UCSD-AML1 (cell line): ENCODE results near the gene EEF1E1.

ENCODE experiments used
- DNase-seq: peaks from one replicate; lab custom pipeline; 2025; ENCODE audit not compliant: unreplicated experiment; lab: John Stamatoyannopoulos, UW

EEF1E1 gene

DNA sequence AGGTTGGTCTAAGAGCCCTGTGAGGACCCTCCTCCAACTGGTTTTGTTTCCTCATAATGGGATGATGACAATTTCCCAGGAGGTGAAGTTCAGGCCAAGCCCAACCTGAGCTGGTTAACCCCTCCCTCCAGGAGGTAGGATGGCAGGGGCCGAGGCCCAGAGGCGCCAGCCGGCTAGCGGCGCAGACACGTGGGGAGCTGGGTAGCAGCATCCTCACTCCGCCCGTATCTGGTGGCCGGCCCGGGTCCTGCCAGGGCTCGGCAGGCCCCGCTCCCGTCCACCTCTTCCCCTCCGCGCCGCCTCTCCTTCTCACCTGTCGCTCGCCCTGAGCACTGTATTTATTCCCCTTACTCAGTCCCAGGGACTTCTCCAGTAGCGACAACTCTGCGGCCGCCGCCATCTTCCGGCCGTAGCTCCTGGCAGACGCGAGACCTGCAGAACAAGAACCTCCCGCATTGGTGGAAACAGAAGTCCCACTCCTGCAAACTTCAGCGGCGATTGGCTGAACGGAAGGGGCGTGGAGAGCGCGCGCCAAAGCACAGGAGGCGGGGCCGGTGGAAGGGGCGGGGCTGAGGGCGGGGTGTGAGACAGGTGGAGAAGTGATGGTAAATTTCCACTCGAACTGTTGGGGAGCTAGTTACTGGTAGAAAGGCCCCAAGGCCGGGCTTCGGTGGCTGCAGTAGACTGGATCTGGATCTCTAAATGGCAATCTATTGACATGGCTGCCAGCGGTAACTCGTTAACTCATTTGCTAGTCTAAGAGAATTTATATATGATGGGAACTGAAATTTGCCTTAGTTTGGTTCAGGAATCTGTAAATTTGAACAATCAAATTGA is at the start of gene EEF1E1:
EEF1E1 (minus strand) TSS at position 427 of the 837 bp plus-strand sequence; CDS start at position 400, 27 bp downstream.
- peak; percentile 90 for DNase-seq

DNA sequence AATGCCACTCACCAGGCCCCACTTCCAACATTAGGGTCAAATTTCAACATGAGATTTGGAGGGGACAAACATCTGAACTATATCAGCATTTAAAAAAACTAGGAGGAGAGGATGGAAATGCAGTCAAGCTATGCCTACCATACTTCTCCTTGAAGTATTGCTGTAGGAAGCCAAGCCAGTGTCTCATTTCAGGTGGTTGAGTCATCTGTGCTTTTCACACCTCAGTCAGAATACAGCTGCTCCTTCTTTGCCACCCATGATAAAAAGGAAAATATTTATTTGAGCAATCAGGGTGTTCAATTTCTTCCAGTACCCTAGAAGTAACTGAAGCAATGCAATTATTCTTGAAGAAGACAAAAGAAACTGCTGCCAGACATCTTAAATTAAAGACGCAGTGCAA is 47.0 kb upstream of the EEF1E1 start:
- DNase-seq = no peak

DNA sequence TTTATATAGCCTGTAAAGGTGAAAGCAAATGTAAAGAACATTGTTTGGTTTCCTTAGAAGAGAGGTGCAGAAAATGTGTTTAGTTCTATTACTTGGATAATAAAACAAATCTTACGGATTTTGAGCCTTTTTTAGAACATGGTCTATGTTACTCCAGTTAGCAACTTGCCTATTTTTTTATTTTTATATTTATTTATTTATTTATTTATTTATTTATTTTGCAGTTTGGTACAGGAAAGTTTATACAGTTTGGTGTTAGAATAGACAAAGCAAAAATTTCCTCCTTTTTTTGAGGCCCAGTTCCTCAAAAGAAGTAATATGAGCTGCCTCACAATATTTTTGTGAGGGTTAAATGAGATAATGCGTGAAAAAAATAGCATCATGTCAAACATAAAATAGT is 41.6 kb upstream of the EEF1E1 start:
- DNase-seq = no peak

DNA sequence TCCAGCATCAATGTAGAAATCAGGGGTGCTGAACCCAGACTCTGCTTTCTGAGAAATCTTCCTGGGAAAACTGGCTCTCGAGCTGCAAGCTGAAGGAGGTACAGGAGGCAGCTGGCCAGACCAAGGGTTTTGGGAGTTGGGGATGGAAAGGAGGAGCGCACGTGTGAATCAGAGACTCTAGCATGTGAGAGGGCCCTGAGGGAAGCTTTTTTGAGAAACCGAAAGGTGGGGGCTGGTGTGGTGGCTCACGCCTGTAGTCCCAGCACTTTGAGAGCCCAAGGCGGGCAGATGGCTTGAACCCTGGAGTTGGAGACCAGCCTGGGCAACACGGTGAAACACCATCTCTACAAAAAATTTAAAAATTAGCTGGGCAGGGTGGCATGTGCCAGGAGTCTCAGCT is 37.1 kb upstream of the EEF1E1 start:
- DNase-seq = no peak

DNA sequence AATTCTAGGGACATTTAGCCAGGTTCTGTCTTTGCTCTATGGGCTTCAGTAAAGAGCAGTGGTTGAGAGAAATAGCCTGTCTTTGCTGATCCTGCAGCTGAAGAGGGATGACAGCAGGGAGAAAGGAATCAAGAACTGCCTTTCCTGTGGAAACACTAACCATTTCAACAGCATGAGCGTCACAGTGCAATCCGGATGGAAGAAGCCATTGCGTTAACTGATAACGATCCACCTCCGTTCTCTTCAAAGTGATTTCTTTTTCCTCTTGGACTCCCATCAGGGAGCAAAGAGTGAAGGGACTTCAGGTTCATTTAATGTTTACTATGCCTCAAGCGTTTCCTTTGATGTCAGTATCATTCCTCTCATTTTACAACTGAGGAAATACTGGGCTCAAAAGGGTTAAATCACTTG is 35.2 kb upstream of the EEF1E1 start:
- no peak for DNase-seq

DNA sequence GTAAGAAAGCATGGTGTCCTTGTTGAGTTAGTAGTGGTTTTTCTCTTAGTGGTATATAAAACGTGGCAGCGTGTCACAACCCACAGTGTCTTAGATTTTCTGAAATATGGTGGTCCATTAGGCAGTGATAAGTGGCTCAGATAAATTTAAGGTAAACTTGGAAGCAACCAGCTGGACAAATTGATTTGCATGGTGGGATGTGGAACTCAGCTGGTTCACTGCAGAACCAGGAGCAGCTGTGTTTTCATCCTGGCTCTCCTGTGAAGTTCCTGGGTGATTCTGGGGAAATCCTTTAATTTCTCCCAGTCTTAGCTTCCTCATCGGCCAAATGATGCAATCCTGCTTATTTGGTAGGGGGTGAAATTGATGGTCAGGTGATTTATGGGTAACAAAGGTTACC is 32.9 kb upstream of the EEF1E1 start:
- DNase-seq = no peak

DNA sequence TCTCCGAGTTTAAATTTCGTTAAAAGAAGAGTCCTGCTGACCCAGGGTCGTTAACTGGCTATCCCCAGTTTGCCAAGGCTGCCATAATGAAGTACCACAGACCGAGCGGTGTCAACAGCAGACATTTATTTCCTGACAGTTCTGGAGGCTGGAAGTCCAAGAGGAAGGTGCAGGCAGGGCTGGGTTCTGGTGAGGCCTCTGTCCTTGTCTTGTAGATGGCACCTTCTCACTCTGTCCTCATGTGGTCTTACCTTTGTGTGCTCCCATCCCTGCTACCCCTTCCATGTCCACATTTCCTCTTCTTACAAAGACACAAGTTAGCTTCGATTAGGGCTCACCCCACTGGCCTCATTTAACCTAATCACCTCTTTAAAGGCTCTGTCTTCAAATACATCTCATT is 29.8 kb upstream of the EEF1E1 start:
- no peak for DNase-seq

DNA sequence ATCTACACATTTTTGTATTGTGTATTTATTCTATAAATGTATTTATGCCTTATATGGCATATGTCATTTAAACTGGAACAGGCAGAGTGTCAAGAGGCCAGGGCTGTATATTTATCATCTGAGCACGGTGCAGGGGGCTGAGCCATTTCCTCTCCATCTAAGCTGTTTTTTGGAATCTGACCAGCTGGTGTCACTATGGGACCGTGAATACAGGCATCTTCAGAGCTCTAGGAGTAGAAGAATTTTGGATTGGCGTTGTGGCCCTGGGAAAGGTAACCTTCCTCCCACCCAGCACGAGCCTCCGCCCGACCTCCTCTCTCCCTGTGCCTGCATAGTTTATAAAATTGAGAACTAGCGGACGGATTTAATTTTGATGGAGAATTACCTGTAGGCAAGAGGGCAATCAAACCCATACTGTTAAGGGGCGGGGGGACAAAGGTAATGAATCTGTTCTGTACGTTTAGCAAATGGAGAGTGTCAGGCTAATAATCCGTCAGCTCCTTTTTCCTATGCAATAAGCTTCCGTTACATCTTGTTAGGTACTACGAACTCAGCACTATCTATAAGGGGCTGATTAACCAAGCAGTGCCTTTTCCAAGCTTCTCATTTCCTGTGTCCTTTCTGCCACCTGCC is 29.0 kb upstream of the EEF1E1 start:
- DNase-seq = peak; percentile 36

DNA sequence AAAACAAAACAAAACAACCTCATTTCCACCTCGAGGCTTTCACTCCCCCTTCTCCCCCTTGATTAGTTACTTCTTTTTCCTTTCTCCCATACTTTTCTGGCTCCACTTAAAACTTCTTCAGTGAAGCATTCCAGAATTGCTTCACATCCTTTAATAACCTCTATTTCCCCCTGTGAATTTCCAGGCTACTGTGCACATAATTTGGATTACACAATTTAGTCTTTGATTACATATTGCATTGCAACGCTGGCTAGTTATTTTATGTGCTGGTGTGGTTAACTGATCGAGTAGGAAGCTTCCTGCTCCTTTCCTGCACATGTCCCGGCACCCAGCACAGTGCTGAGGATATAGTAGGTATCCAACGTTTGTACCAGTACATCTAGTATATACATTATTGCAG is 28.1 kb upstream of the EEF1E1 start:
- no peak for DNase-seq

DNA sequence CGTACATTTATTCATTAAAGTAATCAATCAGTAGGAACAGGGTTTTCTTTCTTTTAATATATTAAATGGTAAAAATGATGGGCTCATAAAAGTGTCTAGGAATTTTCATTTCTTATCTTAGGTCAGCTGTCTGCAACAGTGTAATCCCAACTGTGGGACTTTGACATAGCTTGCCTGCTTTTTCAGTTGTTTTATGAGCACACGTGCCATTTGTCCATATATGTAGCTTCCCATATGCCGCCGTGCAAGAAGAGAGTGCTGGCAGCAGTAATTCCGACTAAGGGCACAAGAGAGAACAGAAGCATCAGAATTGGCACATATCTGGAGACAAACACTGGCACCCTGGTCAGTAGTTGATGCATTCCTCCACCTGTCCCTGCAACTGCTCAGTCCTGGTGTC is 20.9 kb upstream of the EEF1E1 start:
- no peak for DNase-seq

DNA sequence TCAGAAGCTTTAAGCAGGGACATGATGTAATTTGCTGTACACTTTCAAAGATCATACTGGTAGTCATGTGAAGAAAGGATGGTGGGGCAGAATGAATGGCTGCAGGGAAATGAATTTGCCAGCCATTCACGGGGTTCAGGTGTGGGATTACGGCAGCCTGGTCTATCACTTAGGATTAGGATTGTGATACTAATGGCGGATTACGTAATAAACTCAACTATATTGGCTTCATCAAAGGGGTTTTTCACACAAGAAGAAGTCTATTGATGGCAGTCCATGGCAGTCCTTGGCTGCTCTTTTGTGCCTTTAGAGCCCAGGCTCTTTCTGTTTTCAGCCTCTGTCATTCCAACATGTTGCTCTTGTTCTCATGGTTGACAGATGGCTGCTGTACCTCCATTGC is 12.6 kb upstream of the EEF1E1 start:
- DNase-seq = no peak

DNA sequence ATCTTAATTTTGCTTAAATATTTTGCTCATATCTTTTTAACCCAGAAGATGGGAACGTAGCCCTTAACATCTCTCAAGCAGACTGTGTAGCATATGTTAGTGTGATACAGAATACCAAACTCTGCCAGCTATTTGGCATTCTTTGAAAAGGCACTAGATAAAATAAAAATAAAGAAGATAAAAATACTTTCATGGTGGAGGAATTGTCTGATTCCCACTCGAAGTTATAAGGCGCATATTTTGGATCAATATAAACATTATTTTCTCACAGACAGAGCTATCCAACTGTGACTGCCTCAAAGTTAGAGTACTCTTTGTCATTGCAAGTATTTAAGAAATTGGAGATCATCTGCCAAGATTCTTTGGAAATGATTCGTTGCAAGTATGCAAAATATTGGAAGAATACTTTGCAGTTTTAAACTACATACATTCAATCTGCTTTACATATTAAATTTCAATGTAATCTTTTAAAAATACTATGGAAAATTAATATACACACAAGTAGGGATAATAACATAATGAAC is 10.8 kb upstream of the EEF1E1 start:
- DNase-seq = no peak

DNA sequence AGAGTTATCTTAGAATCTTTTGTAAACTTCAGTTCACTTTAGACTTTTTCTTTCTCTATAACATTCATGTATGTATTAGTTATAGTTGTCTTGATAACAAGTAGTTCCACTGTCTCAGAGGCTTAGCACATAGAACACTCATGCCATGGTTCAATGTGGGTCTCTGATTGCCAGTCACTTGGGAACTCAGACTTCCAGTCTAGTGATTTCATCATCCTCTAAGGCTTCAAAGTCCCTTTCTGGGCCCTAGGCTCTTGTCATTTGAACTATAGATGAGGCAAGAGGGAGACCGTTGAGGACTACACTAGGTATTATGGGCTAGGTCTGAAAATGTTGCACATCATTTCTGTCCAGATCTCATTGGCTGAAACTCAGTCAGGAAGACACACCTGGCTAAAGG is 8.4 kb upstream of the EEF1E1 start:
- no peak for DNase-seq

DNA sequence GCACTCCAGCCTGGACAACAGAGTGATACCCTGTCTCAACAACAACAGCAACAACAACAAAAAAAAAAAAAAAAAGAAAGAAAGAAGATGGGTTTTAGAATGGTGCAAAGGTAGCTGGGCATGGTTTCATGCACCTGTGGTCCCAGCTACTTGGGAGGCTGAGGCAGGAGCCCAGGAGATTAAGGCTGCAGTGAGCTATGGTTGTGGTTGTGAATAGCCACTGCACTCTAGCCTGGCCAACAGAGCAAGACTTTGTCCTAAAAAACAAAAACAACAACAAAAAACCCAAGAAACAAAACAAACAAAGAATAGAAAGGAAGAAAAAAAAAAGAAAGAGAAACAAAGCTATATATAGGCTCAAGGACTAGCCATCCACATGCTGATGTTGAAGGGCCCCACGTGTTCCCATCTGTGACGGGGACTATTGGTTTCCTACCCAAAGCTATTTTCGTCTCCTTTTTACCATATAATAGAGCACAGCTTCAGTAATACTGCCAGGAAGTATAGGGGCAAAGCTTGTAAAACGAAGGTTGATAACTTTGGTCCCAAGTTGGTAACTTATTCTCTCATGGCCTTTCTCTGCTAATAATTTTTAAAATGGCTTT is 7.9 kb upstream of the EEF1E1 start:
- DNase-seq = no peak

DNA sequence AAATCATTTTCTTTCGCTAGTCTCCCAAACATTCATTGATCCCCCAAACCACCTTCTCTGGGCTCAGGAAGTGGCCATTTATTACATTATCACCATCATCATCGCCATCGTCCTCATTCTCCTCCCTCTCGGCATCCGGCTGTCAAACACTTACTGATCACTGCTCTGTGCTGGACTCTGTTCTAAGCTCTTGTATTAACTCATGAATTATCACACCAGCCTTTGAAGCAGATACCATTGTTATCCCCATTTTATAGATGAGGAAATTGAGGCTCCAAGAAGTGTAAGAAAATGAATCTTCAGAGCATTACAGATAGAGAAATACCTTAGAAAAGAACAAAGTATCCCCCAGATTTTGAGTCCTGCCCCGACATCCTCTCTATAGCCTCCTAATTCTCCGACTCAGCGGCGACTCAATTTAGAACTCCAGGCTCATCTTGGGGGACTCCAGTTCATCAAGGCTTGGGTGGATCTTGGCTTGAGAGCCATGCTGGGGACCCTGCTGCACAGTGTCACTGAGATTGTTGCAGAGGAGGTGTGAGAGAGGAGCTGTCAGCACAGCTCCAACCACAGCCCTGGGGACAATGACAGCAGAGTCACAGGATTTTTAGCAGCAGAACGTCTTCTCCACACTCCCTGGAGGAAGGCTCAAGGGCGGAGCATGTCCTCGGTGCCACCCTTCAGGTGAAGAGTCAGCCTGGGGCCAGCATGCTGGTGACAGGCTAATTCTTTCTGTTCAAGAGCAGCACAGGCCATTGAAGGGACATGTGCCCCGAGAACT is 6.6 kb upstream of the EEF1E1 start:
- DNase-seq = no peak

DNA sequence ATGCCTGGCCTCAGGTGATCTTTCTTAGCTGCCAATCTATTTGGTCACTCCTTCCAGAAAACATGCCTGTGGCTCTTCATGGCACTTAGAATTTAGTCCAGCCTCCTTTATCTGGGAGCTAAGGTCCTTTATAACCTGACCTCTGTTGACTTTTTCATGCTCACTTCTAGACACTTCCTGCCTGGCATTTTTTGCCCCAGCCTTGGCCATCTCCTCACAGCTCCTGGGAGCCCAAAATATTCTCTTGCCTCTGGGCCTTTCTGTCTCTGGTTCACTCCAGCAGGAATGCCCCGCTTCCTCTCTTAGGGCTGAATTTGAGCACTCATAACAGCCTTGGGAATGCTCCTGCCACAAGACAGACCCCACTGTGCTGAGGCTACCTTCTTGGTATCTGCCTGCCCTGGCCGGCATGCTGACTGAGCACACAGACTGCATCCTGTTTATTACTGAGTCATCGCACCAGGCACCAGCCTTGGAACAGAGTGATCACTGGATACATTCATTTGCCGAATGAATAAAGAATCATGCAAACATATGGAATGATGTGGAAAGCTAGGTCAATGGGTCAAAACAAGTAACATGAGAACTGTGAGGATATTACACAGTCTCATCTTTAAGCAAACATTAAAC is 5.8 kb upstream of the EEF1E1 start:
- peak; percentile 44 for DNase-seq

DNA sequence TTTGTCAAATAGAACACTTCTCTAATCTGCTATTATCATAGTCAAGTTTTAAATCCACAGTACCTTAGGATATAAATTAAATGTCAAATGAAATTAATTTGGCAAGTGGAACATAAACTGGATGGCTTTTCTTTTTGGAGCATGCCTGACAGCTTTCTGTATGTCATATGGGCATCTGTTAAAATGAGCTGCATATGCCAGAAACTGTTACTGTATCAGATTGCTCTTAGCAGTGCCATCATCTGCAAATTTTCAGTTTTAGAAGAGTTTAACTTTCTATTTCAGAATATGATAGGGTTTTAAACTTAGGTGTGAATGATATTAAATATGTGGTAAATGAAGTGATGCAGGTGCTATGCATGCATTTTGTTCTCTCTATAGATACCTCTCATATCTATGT is 3.4 kb upstream of the EEF1E1 start:
- DNase-seq = no peak

DNA sequence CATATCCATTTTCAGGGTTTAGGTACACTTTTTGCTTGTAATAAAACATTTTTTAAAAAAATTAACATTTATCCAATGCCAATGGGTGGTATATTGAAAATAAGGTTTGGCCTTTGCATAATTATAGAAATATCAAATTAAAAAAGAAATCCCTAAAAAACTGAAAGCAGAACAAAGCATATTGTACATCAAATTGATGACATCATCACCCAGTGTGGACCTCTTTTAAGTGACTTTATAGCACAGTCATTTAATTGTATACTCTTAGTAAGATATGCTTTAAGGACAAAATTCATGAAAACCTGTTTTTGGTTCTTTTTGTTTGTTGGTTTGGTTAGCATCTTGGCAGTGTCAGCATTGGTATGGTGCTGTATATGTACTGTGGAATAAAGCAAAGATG is 1.4 kb upstream of the EEF1E1 start:
- DNase-seq = no peak

DNA sequence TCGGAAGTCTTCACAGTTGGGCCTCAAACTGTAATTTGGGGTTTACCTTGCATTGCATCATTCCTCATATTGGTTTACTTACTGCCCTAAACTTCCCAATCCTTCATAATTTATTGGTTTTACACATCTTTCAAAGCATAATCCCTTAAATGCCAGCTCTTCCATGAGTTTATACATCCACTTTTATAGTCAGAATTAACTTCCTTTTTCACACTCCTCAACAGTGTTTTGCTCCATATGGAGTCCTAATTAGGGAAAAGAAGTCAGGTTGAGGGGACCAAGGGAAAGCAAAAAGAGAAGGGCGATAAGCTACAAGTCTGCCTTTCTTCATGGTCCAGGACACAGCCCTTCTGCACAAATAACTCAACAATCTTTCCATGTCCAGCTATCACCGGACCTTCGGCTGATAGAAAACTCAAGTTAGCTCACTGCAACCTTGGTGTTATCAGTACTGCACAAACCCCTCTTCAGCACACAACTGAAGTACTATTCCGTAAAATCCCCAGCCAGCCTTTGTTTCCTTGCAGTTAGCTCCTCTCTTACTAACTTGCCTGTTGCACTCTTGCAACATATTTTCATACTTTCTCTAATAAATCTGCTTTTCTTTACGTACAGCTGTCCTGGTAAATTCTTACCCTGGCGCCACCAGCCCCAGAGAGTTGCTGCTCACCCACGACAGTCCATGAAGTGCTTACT is 2.0 kb downstream of the EEF1E1 start:
- DNase-seq = no peak

DNA sequence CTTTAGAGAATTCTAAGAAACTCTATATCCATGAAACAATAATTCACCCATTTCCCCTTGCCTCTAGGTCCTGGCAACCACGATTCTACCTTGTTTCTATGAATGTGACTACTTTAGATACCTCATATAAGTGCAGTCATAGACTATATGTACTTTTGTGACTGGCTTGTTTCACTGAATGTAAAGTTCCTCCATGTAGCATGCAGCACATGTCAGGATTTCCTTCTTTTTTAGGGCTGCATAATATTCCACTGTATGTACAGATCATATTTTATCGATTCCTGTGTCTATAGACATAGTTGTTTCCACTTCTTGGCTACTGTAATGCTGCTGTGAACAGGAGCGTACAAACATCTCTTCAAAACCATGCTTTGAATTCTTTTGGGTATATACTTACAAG is 11.7 kb downstream of the EEF1E1 start:
- no peak for DNase-seq
